ENCODE data around the gene PTPRM.

DNA sequence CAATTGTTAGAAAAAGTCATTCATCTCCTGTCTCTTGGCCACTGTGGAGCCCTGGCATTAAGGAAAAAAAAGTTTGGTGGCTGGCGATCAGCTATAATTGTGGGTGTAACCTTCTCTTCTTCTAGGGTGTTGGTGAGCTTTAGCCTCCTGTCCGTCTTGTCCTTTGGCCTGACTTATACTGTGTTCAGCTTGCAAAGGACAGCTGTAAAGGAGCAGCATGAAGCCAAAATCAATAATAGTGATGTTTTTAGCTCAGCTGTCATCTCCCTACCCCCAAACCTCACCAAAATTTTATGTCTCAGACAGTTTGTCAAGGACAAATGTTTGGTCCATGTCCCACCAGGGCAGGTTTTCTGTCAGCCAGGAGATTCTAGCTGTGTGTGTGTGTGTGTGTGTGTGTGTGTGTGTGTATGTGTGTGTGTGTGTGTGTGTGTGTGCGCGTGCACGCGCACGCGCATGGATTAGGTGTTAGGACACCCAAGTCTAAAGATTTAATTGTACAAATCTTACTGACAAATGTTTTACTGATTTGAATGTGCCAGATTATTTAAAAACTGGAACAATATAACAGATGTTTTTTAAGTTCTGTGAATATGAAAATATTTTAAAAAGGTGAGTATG, 109.2 kb downstream of the PTPRM start:
- TF ChIP-seq, protein P1, sequence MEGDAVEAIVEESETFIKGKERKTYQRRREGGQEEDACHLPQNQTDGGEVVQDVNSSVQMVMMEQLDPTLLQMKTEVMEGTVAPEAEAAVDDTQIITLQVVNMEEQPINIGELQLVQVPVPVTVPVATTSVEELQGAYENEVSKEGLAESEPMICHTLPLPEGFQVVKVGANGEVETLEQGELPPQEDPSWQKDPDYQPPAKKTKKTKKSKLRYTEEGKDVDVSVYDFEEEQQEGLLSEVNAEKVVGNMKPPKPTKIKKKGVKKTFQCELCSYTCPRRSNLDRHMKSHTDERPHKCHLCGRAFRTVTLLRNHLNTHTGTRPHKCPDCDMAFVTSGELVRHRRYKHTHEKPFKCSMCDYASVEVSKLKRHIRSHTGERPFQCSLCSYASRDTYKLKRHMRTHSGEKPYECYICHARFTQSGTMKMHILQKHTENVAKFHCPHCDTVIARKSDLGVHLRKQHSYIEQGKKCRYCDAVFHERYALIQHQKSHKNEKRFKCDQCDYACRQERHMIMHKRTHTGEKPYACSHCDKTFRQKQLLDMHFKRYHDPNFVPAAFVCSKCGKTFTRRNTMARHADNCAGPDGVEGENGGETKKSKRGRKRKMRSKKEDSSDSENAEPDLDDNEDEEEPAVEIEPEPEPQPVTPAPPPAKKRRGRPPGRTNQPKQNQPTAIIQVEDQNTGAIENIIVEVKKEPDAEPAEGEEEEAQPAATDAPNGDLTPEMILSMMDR (optimal IDR thresholded peaks at IDR 0.05 in 1 of 3, IDR thresholded peaks at IDR 0.05 in 1 of 3, conservative IDR thresholded peaks at IDR 0.05 in 1 of 3; ENCODE audit: extremely low read depth in 1 of 3, insufficient read depth in 2 of 3, low read length in 3 of 3) = no peak
- TF ChIP-seq EZH2 (IDR thresholded peaks at IDR 0.05; ENCODE audit: low read length) = no peak
